ENCODE measurements around the gene CLEC3A. TPM values are rescaled to one million over a fixed set of nuclear protein-coding genes. Genes with fewer than 3 reads are reported as not detected.

The CLEC3A gene
- total and polyA plus RNA-seq, 5 donors from 2014 or later = not detected

Other genes starting within 250 kb of the CLEC3A start
- gene VAT1L, start 234.0 kb upstream of the CLEC3A start, total RNA-seq = not detected
- not detected for gene VAT1L, start 234.0 kb upstream of the CLEC3A start, polyA plus RNA-seq
- 18.6 TPM for gene WWOX, start 77.1 kb downstream of the CLEC3A start, total RNA-seq
- 10 to 100 TPM; 10.3 to 13.6 (median 11.9) TPM for gene WWOX, start 77.1 kb downstream of the CLEC3A start, polyA plus RNA-seq